ENCODE measurements around the gene RGPD8.
"Not testable (repeated sequence)": the region's sequence is repeated elsewhere in the genome, so short reads cannot be mapped to it uniquely, and the experiment has no call there.

RGPD8 gene

GRCh38 chr2:112451317-112451716 is 17.9 kb upstream of the RGPD8 start:
- no peak for DNase-seq (ENCODE audit: low spot score)
- TF ChIP-seq CTCF (IDR thresholded peaks at IDR 0.05; ENCODE audit: extremely low read depth, missing control alignments) = no peak

- TF ChIP-seq CTCF (IDR thresholded peaks at IDR 0.05; ENCODE audit: extremely low read depth, missing control alignments) = no peak
- DNase-seq (ENCODE audit: low spot score) = no peak
Observed at GRCh38 chr2:112449854-112450253, 16.4 kb upstream of the RGPD8 start.

- not testable (repeated sequence) for DNase-seq (ENCODE audit: low spot score)
Observed at GRCh38 chr2:112444256-112444655, 10.8 kb upstream of the RGPD8 start.

- DNase-seq (ENCODE audit: low spot score) = not testable (repeated sequence)
Observed at GRCh38 chr2:112438603-112439261, 5.3 kb upstream of the RGPD8 start.

- DNase-seq (ENCODE audit: low spot score) = not testable (repeated sequence)
Observed at GRCh38 chr2:112437405-112437831, 4.0 kb upstream of the RGPD8 start.

GRCh38 chr2:112436993-112437392 is 3.5 kb upstream of the RGPD8 start:
- DNase-seq (ENCODE audit: low spot score) = not testable (repeated sequence)

GRCh38 chr2:112435716-112436431 is 2.4 kb upstream of the RGPD8 start:
- not testable (repeated sequence) for DNase-seq (ENCODE audit: low spot score)

- DNase-seq (ENCODE audit: low spot score) = not testable (repeated sequence)
Observed at GRCh38 chr2:112434890-112435715, 1.7 kb upstream of the RGPD8 start.

GRCh38 chr2:112433932-112434730 is 686 bp upstream of the RGPD8 start:
- no peak for DNase-seq (ENCODE audit: low spot score)
- no peak for TF ChIP-seq CTCF (IDR thresholded peaks at IDR 0.05; ENCODE audit: extremely low read depth, missing control alignments)

GRCh38 chr2:112432735-112433479 is 538 bp downstream of the RGPD8 start:
- DNase-seq (ENCODE audit: low spot score) = not testable (repeated sequence)

GRCh38 chr2:112432390-112432734 is 1.1 kb downstream of the RGPD8 start:
- not testable (repeated sequence) for DNase-seq (ENCODE audit: low spot score)

- DNase-seq (ENCODE audit: low spot score) = not testable (repeated sequence)
Observed at GRCh38 chr2:112431587-112432295, 1.7 kb downstream of the RGPD8 start.

GRCh38 chr2:112424553-112424952 is 8.9 kb downstream of the RGPD8 start:
- DNase-seq (ENCODE audit: low spot score) = not testable (repeated sequence)

- not testable (repeated sequence) for DNase-seq (ENCODE audit: low spot score)
Observed at GRCh38 chr2:112416860-112417259, 16.6 kb downstream of the RGPD8 start.

GRCh38 chr2:112360055-112360454 is 73.4 kb downstream of the RGPD8 start:
- DNase-seq (ENCODE audit: low spot score) = not testable (repeated sequence)
